OCI-LY1 (cell line): ENCODE measurements around the gene ATR.

ENCODE experiments used
- H2AFZ ChIP-seq: fragments of 200-600 bp; sonication (generic), shearing (Covaris generic); 2 replicates; pipeline ENCODE4 v1.6.0; 2014; ENCODE audit warnings: antibody characterized with exemption, mild to moderate bottlenecking, low read length
- H3F3A ChIP-seq: fragments of 200-600 bp; sonication (generic), shearing (Covaris generic); 2 replicates; pipeline ENCODE4 v1.6.0; 2014; ENCODE audit warnings: mild to moderate bottlenecking, antibody characterized with exemption, low read length, moderate library complexity; ENCODE audit not compliant: insufficient read depth
- H3K27ac ChIP-seq: fragments of 200-600 bp; sonication (generic); 2 replicates; pipeline ENCODE4 v1.5.1; 2014; ENCODE audit warnings: low read length, mixed run types, mild to moderate bottlenecking, low read depth; ENCODE audit not compliant: poor library complexity, severe bottlenecking
- H3K27me3 ChIP-seq: fragments of 200-600 bp; sonication (generic); 2 replicates; pipeline ENCODE4 v1.6.0; 2014; ENCODE audit warnings: antibody characterized with exemption, mild to moderate bottlenecking, low read length, moderate library complexity; ENCODE audit not compliant: insufficient read depth
- H3K36me3 ChIP-seq: fragments of 200-600 bp; sonication (generic); 2 replicates; pipeline ENCODE4 v1.6.1; 2014; ENCODE audit warnings: mild to moderate bottlenecking, antibody characterized with exemption, low read length, moderate library complexity, mixed read lengths; ENCODE audit not compliant: insufficient read depth
- H3K4me1 ChIP-seq: fragments of 200-600 bp; sonication (generic); 2 replicates; pipeline ENCODE4 v1.5.1; 2014; ENCODE audit warnings: mild to moderate bottlenecking, low read length, moderate library complexity; ENCODE audit not compliant: insufficient read depth, severe bottlenecking
- H3K4me2 ChIP-seq: fragments of 200-600 bp; sonication (generic), shearing (Covaris generic); 2 replicates; pipeline ENCODE4 v1.6.1; 2014; ENCODE audit warnings: low read length
- H3K4me3 ChIP-seq: fragments of 200-600 bp; sonication (generic); 2 replicates; pipeline ENCODE4 v1.5.1; 2014; ENCODE audit warnings: low read length, low read depth, mild to moderate bottlenecking, mixed read lengths; ENCODE audit not compliant: poor library complexity, severe bottlenecking
- H3K79me2 ChIP-seq: fragments of 200-600 bp; shearing (Covaris generic); 2 replicates; pipeline ENCODE4 v1.6.1; 2016; ENCODE audit warnings: mixed run types, low read length, mixed read lengths; ENCODE audit not compliant: insufficient read depth
- H3K9ac ChIP-seq: fragments of 200-600 bp; sonication (generic), shearing (Covaris generic); 2 replicates; pipeline ENCODE4 v1.6.1; 2014; ENCODE audit warnings: mild to moderate bottlenecking, low read length, mixed read lengths
- H3K9me2 ChIP-seq: fragments of 200-600 bp; sonication (generic), shearing (Covaris generic); 2 replicates; pipeline ENCODE4 v1.6.1; 2014; ENCODE audit warnings: low read depth, mild to moderate bottlenecking, low read length, mixed read lengths
- H3K9me3 ChIP-seq: fragments of 200-600 bp; shearing (Covaris generic); 2 replicates; pipeline ENCODE4 v1.6.1; 2014; ENCODE audit warnings: low read length, mixed read lengths
- H4K20me1 ChIP-seq: fragments of 200-600 bp; sonication (generic), shearing (Covaris generic); 2 replicates; pipeline ENCODE4 v1.6.0; 2016; ENCODE audit warnings: mild to moderate bottlenecking, low read length; ENCODE audit not compliant: insufficient read depth
- EZH2 ChIP-seq: fragments of 200-600 bp; sonication (generic), shearing (Covaris generic); IDR thresholded peaks from 2 replicates; pipeline ENCODE4 v1.8.0; 2017; ENCODE audit warnings: borderline replicate concordance, mixed run types, mild to moderate bottlenecking, antibody characterized with exemption, low read length, moderate library complexity, mixed read lengths
- TF ChIP-seq, protein P1 (sequence below): fragments of 200-600 bp; sonication (generic), shearing (Covaris generic); IDR thresholded peaks from 2 replicates; pipeline ENCODE4 v1.5.1; 2017; ENCODE audit warnings: mild to moderate bottlenecking, antibody characterized with exemption, low read length, moderate library complexity, mixed read lengths

ATR gene

DNA sequence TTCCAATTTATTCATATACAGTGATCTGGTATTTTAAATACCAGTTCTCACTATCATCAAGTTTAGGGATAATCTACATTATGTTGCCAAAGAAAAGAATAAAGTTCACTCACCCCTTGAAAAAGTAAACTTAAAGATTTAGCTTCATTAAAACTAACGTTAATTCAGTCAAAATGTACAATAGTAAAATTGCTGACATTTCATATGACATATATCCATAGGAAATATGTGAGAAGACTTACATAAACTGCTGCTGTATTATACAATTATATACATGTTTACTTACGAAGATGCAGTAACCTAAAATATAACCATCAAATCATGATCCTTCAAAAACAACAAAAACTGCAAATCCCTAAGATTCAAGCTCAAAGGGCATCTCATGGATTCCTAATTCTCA, 44.0 kb downstream of the ATR start:
- H3K9me3 ChIP-seq = peaks cover 4% of the 10 kb centered on the region; the same call in 1 of the 2 replicates
- H3K9me2 ChIP-seq = no peaks in the 10 kb centered on the region
- no peak overlapping the region for H3K27ac ChIP-seq
- H2AFZ ChIP-seq = no peak overlapping the region
- H3K79me2 ChIP-seq = no peaks in the 10 kb centered on the region
- H3K4me1 ChIP-seq = no peaks in the 10 kb centered on the region
- no peak for TF ChIP-seq EZH2
- TF ChIP-seq, protein P1, sequence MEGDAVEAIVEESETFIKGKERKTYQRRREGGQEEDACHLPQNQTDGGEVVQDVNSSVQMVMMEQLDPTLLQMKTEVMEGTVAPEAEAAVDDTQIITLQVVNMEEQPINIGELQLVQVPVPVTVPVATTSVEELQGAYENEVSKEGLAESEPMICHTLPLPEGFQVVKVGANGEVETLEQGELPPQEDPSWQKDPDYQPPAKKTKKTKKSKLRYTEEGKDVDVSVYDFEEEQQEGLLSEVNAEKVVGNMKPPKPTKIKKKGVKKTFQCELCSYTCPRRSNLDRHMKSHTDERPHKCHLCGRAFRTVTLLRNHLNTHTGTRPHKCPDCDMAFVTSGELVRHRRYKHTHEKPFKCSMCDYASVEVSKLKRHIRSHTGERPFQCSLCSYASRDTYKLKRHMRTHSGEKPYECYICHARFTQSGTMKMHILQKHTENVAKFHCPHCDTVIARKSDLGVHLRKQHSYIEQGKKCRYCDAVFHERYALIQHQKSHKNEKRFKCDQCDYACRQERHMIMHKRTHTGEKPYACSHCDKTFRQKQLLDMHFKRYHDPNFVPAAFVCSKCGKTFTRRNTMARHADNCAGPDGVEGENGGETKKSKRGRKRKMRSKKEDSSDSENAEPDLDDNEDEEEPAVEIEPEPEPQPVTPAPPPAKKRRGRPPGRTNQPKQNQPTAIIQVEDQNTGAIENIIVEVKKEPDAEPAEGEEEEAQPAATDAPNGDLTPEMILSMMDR = no peak
- no peak overlapping the region for H3K4me2 ChIP-seq
- no peak overlapping the region for H3K9ac ChIP-seq
- peaks cover 64% of the 10 kb centered on the region for H3K36me3 ChIP-seq
- H4K20me1 ChIP-seq = no peaks in the 10 kb centered on the region
- no peak overlapping the region for H3K4me3 ChIP-seq
- no peaks in the 10 kb centered on the region for H3K27me3 ChIP-seq
- H3F3A ChIP-seq = peaks cover 6% of the 10 kb centered on the region; the same call in 1 of the 2 replicates

DNA sequence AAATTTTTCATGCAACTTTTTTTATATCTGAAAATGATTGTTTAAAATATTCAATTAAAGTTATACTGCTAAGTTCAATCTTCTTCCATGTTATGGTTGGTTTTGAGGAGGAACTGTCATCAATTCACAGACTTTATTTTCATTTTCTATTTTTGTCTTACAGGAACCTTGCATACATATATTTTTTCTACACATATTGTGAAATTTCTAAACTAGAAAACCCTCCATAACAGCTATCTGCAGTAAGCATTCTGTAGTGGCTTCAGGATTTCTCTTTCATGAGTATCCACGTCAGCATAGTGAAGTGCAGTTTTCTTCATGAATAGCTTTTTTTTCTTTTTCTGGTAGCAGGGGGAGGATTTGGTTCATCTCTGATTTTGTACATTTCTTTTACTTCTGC, 48.2 kb downstream of the ATR start:
- Histone ChIP-seq H3K27ac (no peak overlapping the region), H3F3A (peaks cover 6% of the 10 kb centered on the region; the same call in 1 of the 2 replicates), H3K4me1 (no peaks in the 10 kb centered on the region), H3K9ac (no peak overlapping the region), H3K9me2 (no peaks in the 10 kb centered on the region), H4K20me1 (no peaks in the 10 kb centered on the region), H2AFZ (no peak overlapping the region), H3K4me2 (no peak overlapping the region), H3K36me3 (peaks cover 40% of the 10 kb centered on the region), H3K9me3 (peaks cover 4% of the 10 kb centered on the region; the same call in 1 of the 2 replicates), H3K27me3 (no peaks in the 10 kb centered on the region), H3K79me2 (no peaks in the 10 kb centered on the region), H3K4me3 (no peak overlapping the region)
- TF ChIP-seq, protein P1 = no peak
- no peak for TF ChIP-seq EZH2

DNA sequence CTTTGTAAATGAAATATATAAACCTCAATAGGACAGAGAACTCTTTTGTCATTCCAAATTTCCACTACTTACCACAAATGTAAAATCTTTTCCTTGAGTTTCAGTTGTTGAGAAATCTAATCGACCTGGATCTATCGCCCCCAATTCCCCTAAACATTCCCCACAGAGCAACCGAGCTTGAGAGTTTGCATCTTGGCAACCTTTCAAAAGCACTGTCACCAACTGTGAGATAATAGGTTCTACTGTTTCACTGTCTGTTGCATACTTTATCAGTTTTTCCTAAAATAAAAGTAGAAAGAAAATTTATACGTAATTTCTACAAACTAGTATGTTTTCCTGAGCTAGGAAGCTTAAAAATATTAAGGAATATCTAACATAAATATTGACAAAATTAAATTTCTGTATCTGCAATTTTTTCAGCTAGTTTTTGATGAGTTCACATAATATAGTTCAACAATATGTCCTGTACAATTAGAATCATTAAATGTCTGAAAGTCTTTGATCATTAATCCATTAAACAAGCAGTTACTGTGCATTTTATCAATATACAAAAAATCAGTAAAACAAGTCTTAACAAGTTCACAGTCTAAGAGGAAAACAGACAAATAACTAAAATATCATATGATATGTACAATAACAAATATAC, 54.5 kb downstream of the ATR start:
- Histone ChIP-seq H3K36me3 (peaks cover 44% of the 10 kb centered on the region), H3K79me2 (no peaks in the 10 kb centered on the region), H3K27ac (no peak overlapping the region), H2AFZ (no peak overlapping the region), H3K27me3 (no peaks in the 10 kb centered on the region), H3F3A (no peaks in the 10 kb centered on the region), H3K4me3 (no peak overlapping the region), H3K9ac (no peak overlapping the region), H3K4me2 (no peak overlapping the region), H4K20me1 (no peaks in the 10 kb centered on the region), H3K9me2 (no peaks in the 10 kb centered on the region), H3K9me3 (no peaks in the 10 kb centered on the region), H3K4me1 (no peaks in the 10 kb centered on the region)
- TF ChIP-seq EZH2 = no peak
- TF ChIP-seq, protein P1 = no peak
